Iris pigment epithelial cell (primary cell): Measurements from ENCODE around the gene PADI3.

ENCODE experiments used
- DNase-seq: peaks from one replicate; pipeline ENCODE4 v3.0.0-alpha.2; 2011; ENCODE audit warnings: low read depth

Gene PADI3, protein sequence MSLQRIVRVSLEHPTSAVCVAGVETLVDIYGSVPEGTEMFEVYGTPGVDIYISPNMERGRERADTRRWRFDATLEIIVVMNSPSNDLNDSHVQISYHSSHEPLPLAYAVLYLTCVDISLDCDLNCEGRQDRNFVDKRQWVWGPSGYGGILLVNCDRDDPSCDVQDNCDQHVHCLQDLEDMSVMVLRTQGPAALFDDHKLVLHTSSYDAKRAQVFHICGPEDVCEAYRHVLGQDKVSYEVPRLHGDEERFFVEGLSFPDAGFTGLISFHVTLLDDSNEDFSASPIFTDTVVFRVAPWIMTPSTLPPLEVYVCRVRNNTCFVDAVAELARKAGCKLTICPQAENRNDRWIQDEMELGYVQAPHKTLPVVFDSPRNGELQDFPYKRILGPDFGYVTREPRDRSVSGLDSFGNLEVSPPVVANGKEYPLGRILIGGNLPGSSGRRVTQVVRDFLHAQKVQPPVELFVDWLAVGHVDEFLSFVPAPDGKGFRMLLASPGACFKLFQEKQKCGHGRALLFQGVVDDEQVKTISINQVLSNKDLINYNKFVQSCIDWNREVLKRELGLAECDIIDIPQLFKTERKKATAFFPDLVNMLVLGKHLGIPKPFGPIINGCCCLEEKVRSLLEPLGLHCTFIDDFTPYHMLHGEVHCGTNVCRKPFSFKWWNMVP

DNA sequence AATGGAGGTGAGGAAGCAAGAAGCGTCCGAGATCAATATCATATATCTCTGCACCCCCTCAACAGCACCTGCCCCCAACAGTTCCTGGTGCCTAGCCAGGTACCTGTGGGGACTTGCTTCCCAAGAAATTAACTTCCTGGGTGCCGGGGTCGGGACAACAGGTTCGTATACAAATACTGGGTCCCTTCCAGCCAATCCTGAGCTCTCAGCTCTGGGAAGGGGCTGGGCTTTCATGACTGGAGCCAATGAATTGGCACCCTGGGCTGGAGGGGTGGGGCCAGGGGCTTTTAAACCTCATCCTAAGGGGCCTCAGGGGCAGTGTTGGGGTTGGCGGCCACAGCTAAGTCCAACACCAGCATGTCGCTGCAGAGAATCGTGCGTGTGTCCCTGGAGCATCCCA, at the start of gene PADI3:
PADI3 (plus strand) TSS at position 318 of the 400 bp plus-strand sequence; CDS start at position 358, 40 bp downstream.
- DNase-seq: no peak

DNA sequence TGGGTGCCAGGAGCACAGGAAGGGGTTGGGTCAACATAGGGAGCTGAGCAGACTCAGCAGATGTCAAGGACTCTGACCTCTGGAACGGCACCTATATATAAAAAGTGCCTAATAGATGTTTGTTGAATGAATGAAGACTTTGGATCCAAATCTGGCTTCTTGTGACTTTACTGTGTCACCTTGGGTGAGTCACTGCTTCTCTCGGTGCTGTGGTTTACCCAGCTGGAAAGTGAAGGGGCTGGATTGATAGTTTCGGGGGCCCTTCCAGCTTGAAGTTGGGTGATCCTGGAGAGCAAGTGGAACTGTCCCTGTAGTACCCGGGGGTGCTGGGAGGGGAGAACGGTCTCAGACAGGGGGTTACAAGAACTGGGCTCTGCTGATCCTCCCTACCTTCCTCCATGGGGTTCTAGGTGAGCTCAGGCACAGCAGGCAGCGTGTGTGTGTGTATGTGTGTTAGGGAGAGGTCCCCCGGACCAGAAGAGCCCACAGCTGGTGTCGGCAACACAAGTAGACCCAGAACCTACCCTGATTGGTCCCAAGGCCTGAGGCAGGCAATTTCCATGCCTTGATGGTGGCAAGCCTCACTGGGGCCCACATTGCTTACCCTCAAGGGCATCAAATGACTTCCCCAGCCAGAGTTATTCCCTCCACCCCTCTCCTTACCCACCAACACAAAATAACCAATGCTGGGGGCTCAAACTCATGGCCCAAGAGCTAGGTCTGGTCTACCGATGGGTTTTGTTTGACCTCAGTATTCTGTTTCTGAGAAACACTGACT, 49.4 kb upstream of the PADI3 start:
- DNase-seq: no peak

DNA sequence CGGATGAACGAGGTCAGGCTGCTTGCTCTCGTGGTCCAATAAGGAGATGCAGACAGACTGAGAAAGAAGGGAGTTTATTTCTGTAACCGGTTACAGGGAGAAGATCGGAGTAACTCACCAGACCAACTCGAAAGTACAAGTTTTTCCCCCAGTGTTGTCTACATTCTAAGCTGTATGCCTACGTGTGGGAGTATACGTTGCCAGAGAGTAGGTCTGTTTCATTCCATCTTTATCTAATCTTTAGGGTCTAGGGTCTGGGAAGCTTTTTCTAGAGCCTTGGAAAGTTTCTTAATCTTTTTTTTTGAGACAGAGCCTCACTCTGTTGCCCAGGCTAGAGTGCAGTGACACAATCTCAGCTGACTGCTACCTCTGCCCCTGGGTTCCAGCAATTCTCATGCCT, 48.7 kb upstream of the PADI3 start:
- no peak for DNase-seq

DNA sequence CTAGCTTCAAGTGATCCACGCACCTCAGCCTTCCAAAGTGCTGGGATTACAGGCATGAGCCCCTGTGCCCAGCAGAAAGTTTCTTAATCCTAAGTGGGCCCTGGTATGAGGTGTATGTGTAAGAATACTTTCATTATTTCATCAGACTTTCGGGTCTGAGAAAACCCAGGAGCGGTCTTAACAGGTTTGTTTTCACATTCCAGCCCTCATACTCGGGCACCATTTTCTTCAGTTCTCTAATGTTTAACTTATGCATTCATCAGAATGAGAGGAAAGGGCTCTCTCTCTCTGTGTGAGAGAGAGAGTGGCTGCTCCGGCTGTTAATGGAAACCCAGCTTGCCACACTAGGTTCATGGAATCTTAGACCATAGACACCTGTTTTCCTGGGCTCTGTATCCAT, 48.1 kb upstream of the PADI3 start:
- no peak for DNase-seq

DNA sequence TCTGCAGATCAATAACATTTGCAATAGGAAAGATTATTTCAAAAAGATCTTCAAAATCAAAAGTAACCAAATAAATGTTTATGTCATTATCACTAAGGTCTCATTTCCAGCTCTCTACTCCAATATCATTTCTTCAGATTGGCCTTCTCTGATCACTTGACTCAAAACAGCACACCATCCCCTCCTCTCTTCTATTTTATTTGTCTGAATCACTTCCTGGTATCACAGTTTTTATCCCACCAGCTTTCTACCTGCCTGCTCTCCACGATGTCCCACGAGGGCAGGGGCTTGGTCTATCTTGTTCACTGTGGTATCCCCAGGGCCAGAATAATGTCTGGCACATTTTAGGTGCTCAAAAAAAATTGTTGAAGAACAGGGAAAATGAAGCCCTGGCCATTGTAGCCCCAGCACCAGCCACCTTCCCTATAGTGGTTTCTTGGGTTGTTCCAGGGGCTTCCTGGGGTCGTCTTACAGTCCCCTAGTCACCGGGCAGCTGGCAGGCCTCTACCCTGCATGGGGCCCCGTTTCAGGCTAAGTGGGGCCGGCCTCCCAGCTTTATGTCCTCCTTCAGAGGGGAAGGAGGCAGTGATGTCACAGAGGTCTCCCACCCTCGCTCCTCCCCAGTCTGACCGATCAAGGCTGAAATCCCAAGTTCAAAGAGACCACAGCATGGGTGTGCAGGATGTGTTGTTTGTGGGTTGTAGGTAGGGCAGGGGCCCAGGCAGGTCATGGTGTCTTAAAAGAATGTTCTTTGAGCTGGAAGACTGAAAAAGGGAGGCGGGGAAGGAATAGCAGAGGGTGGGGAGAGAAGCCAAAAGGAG, 47.5 kb upstream of the PADI3 start:
- no peak for DNase-seq

DNA sequence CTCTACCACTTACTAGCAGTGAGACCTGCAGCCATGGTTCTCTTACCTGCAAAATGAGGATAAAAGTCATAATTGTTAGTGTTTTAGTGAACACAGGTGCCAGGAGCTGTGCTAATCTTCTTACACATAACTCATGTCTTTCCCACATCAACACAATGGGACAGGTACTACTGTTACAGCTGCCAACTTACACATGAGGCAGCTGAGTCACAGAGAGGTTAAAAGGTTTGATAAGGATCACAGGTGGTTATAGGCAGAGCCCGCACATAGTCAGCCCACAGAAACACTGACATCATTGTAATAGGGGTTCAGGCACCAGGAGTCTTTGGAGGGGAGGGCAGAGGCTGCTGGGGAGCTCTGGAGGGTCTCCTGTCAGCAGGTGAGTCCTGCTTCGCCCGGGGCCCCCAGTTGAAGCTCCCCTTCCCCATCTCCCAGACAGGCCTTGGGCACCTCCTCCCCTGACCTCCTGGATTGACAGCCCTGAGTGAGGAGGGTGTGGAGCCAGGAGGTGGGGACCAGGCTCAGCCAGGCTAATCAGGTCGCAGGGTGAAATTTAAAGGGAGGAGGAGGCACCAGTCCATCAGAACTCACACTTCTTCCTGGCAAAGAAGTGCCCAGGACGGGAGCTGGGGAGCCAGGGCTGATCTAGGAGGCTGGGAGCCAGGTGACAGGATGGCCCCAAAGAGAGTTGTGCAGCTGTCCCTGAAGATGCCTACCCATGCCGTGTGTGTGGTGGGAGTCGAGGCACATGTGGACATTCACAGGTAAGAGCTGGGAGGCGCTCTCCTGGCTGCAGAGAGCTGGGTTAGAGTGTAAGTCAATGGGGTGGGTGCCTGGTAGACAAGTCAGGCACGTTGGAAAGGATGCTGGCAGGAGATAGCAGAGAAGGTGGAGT, 44.1 kb upstream of the PADI3 start, which contains the start of gene PADI1:
PADI1 (plus strand) TSS at position 583 of the 895 bp plus-strand sequence; CDS start at position 673, 90 bp downstream.
- DNase-seq: no peak

DNA sequence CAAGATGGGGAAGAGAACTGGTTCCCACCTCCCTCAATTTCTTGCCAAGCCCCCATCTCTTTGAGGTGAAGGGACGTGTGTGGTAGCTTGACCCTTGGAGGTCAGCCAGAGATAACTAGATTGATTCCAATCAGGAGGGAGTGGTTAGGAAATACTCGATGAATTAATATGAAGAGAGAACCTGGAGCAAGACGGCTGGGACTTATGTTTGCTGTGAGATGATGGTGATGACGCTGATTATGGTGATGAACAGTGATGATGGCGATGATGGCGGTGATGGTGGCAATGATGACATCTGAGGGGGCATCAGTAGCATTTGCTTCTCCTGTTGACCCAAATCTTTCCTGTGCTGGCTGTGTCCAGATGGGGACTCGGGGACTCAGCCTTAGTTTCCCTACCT, 43.2 kb upstream of the PADI3 start:
- DNase-seq: no peak

DNA sequence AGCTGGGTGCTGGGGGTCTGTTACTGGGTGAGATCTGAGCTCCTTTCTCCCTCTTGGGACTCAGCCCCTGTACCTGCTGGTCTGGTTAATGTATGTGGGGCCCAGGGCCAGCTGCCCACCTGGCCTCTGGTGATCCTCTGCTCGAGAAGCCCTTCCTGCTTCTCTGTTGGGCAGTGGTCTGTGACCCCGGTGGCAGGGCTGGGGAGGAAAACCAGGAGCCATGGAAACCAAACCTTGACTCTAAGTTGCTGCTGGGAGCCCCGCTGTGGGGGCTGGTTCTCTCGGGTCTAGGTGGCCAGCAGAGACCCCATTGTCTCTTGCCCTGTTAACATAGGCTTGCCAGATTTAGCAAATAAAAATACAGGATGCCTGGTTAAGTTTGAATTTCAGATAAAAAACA, 42.7 kb upstream of the PADI3 start:
- no peak for DNase-seq

DNA sequence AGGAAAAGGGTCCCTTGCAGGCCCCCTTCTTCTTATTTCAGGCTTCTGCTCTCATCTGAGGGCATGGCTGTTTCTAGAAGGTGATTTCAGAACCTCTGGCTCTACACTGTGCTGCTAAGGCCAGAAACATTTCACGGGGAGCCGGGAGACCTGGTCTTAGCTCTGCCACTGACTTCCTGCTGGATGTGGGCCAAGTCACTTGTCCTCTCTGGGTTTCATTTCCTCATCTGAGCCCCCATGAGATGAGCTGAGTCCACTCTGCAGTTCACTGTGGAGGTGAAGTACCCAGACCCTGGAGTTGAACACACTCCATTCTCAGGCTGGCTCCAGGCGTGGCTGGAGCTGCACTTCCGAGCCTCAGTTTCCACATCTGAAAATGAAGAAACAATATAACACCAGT, 41.9 kb upstream of the PADI3 start:
- DNase-seq: no peak

DNA sequence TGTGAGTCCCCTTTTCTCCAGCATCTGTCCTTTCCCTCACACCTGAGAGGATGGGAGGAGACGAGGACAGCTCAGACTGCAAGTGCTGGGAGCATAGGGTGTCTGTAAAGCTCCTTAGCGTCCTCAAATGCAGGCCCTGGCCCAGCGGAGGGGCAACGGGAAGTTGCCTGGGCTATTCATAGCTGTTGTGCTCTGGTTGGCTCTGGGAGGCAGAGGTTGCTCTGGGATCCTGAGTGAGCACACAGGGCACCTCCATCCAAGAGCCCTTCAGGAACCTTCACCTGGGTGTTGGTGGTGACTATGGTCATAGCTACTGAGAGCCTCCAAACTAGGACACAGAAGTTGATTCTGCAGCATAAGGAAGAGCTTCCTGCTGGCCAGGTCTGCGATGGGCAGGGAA, 41.4 kb upstream of the PADI3 start:
- no peak for DNase-seq

DNA sequence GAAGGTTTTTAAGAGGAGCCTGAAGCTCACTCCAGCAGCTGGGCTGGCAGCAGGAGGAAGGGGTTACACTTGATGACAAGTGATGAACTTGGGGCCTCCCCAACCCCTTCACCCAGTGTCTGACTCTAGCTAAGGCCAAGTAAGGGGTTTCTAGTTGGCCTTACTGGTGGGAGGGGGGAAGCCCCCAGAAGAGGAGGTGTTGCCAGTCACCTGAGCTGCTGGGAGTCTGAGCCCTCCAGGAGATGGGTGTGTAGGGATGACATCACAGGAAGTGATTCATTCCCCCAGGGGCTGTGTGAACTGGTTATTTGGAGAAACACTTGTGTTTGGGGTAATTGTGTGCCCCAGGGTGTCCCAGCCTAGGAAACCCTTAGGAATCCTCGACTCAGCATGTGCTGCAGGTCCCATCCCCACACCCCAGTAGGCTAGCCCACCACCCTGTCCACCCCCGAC, 40.9 kb upstream of the PADI3 start:
- peak; percentile 67 for DNase-seq

DNA sequence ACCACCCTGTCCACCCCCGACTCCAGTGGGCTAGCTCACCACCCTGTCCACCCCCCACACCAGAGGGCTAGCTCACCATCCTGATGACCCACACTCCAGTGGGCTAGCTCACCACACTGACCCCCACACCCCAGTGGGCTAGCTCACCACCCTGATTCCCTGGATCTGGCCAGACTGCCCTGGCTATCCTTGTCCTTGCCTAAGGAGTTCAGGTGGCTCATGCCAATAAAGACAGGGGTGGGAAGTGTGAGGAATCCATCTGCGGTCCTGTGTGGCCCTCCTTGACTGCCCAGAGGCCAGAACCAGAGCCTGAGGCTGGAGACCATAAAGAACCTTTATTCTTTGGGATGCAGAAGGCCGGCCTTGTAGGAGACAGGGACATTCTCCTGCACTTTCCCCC, 40.4 kb upstream of the PADI3 start:
- no peak for DNase-seq

DNA sequence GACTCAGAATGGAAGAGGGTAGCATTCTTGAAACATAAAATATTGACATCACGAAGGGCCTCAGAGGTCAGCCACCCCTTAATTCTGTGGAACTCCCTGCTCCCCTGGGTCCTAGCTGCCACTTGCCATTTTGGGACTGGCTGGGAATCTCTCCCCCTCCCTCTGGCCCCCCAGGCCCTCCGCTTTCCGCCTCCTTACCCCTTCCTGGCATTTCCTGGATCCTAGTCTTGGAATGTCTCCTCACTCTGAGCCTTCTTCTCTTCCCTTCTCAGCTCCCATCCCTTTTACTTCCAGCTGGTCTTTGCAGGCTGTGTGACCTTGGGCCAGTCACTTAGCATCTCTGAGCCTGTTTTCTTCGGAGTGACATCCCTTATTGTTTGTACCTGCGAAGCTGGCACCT, 39.5 kb upstream of the PADI3 start:
- no peak for DNase-seq

DNA sequence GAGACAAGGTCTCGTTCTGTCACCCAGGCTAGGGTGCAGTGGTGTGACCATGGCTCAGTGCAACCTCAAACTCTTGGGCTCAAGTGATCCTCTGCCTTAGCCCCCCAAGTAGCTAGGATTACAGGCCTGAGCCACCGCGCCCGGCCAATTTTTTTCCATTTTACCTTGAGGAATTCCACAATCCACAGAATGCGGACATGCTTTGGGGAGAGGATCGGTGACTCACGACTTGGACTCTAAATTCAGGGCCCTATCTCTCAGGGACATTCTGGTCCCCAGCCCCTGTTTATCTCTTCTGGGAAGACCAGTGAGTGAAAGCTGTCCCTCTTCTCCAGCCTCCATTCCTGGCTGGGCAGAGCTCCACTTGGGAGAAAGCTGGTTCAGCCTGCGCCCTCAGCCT, 38.7 kb upstream of the PADI3 start:
- DNase-seq: no peak

DNA sequence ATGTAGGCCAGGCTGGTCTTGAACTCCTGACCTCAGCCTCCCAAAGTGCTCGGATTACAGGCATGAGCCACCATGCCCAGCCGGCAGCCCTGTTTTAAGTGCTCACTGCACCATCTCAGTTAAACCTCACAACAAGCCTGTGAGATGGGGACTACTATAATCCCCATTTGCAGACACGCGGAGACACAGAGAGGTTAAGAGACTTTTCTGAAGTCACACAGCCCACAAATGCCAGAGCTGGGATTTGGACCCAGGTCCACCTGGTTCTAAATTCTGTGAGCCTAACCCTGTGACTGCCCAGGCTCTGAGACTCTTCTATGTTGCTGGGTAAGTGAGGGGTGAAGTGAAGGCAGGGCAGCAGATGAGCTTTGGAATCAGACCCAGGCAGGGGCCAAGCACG, 37.5 kb upstream of the PADI3 start:
- no peak for DNase-seq

DNA sequence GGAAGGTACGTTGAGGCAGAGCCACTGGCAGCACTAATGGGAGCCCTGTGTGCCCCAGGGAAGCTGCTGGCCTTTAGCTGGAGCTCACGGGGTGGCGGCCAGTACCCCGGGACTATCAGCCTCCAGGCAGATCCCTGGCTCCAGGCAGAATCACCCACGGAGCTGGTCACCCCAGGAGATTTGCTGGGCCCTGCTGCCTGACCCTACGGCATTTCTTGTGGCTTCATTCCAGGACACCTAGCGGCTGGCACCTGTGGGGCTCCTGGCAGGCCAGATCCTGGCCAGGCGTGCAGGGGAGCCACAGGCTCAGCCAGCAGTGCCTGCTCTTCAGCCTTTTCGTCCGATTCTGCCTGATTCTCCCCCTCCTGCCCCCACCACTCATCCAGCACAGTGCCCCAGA, 36.9 kb upstream of the PADI3 start:
- DNase-seq: no peak

DNA sequence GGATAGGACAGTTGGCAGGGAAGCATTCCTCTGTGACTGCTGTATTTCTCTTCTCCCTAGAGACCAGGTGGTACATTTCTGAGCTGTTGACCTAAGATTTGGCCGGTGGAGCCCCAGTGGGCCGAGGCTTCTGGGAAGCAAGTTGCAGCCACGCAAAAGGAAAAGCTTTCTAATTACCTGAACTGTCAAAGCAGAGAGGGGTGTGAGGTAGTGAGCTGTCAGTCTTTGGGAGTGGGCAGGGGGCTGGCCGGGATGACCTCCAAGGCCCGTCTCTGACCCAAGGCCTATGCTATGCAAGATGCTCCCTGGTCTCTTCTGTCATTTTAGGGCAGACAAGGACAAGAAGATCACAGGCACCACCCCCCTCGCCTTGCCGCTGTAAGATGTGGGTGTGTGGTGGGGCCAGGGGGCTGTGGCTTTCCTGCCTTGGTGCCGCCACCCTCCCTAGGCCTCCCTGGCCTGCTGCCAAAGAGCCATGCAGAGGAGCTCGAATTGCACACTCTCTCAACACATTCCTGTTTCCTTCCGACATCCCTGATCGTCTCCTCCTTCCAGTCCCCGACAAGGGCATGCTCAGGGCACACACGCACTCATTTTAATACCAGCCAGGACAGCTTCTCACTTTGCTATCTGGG, 36.3 kb upstream of the PADI3 start:
- DNase-seq: peak; percentile 76

DNA sequence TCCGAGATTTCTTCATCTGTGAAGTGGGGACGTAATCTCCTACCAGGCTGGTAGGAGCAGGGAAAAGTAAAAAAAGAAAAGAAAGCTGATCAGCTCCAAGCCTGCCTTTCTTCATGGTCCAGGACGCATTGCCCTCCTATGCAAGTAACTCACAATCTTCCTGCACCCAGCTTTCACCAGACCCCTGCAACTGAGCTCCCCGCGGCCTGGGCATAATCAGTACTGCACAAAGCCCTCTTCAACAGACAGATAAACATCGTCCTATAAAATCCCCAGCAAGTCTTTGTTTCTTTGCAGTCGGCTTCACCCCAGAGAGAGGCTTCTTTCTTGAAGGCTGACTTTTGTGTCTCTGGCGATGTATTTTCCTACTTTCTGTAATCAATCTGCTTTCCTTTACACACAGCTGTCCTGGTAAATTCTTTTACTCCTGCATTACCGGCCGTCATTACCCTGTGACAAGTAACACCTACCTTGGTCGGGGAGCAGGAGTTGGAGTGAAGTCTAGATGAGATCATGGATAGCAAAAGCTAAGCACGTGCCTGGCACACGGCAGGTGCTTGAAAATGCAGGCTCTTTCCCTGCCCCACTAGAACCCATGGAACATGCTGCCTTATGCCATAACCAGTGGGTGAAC, 35.6 kb upstream of the PADI3 start:
- DNase-seq: peak; percentile 7

DNA sequence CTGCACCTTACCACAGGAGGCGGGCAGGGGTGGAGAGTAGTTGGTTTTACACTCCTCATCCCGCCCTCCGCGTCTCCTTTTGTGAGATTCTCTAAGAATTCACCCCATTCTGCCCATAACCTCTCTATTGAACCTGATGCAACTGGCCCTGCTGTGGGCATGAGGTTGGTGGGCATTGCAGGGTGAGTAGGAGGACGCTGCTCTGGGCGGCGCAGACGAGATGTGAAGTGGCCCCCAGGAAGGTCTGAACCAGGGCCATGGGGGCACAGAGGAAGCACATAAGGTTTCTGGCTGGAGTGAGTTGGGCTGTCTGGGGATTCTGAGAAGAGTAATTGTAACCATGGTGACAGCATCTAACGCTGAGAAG, 35.1 kb upstream of the PADI3 start:
- DNase-seq: no peak
